Ovary (tissue), 3 donors: Measurements from ENCODE around the gene PLXDC2.

ENCODE experiments used
- EP300 ChIP-seq: sonication (generic); formaldehyde crosslinking; IDR thresholded peaks from one replicate; pipeline ENCODE4 v1.6.1; 2017; ENCODE audit warnings: antibody characterized with exemption
- POLR2A ChIP-seq: fragments of 450-650 bp; IDR thresholded peaks from one replicate; pipeline ENCODE4 v1.6.1; 2017; ENCODE audit warnings: antibody characterized with exemption, mild to moderate bottlenecking, moderate library complexity
- TF ChIP-seq, protein P1 (sequence below), 3 donors: fragments of 450-650 bp in 2 of 3; fragments of 200-600 bp in 1 of 3; IDR thresholded peaks; one replicate each; pipeline versions ENCODE4 v1.5.1 to v1.8.0; 2016 to 2022; ENCODE audit warnings: antibody characterized with exemption in 3 of 3, mild to moderate bottlenecking in 1 of 3
- donor health status: DM: no; HTN: no; CAD: no.

DNA sequence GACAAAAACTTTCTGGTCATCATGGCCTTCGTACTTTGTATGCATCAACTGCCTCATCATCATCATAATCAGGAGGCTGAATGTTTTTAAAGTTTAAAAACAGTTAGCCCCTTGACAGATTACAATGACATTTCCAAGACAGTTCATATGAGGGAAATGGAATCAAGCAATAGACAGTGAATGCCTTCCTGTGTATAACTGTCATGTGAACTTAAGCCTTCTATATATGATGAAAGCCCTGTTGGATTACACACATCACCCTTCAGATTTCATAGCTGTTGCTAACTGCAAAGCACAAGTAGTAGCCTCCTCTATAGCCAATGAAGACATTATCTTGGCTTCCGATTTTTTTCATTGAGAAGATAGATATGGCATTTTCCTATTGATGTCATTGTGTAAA is 154.0 kb downstream of the PLXDC2 start:
- TF ChIP-seq EP300, result no peak
- no peak for TF ChIP-seq POLR2A
- TF ChIP-seq, protein P1, sequence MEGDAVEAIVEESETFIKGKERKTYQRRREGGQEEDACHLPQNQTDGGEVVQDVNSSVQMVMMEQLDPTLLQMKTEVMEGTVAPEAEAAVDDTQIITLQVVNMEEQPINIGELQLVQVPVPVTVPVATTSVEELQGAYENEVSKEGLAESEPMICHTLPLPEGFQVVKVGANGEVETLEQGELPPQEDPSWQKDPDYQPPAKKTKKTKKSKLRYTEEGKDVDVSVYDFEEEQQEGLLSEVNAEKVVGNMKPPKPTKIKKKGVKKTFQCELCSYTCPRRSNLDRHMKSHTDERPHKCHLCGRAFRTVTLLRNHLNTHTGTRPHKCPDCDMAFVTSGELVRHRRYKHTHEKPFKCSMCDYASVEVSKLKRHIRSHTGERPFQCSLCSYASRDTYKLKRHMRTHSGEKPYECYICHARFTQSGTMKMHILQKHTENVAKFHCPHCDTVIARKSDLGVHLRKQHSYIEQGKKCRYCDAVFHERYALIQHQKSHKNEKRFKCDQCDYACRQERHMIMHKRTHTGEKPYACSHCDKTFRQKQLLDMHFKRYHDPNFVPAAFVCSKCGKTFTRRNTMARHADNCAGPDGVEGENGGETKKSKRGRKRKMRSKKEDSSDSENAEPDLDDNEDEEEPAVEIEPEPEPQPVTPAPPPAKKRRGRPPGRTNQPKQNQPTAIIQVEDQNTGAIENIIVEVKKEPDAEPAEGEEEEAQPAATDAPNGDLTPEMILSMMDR (IDR thresholded peaks at IDR 0.05), result no peak
